ENCODE data around the gene CD19.

The CD19 gene

GRCh38 chr16:28981517-28981916 lies 49.7 kb downstream of the CD19 start:
- peak; percentile 94 for TF ChIP-seq CTCF (IDR thresholded peaks at IDR 0.05; ENCODE audit: low read depth, low read length)
- TF ChIP-seq POLR2A (IDR thresholded peaks at IDR 0.05; ENCODE audit: extremely low read depth, insufficient read length): no peak
- TF ChIP-seq MYC (IDR thresholded peaks at IDR 0.05; ENCODE audit: low read depth, low read length): no peak
- H3K4me3 ChIP-seq (ENCODE audit: low read depth, low read length): no peak overlapping the region
- DNase-seq (ENCODE audit: low read depth): peak; percentile 69

GRCh38 chr16:28982418-28982817 lies 50.6 kb downstream of the CD19 start:
- DNase-seq (ENCODE audit: low read depth): no peak
- no peak for TF ChIP-seq MAX (IDR thresholded peaks at IDR 0.05; ENCODE audit: low read depth, low read length)
- no peak overlapping the region for H3K4me3 ChIP-seq (ENCODE audit: low read depth, low read length)

- DNase-seq (ENCODE audit: low read depth): no peak
- H3K4me3 ChIP-seq (ENCODE audit: low read depth, low read length): peak overlapping the region; percentile 69
- no peak for TF ChIP-seq MAX (IDR thresholded peaks at IDR 0.05; ENCODE audit: low read depth, low read length)
- TF ChIP-seq POLR2A (IDR thresholded peaks at IDR 0.05; ENCODE audit: extremely low read depth, insufficient read length): no peak
Measured at GRCh38 chr16:28982949-28983348, 51.2 kb downstream of the CD19 start.

- DNase-seq (ENCODE audit: low read depth): peak; percentile 81
- H3K4me3 ChIP-seq (ENCODE audit: low read depth, low read length): peak overlapping the region; percentile 69
Measured at GRCh38 chr16:28983644-28984043, 51.9 kb downstream of the CD19 start.

GRCh38 chr16:28984091-28984490 lies 52.3 kb downstream of the CD19 start:
- peak overlapping the region; percentile 69 for H3K4me3 ChIP-seq (ENCODE audit: low read depth, low read length)
- no peak for DNase-seq (ENCODE audit: low read depth)
- TF ChIP-seq CTCF (IDR thresholded peaks at IDR 0.05; ENCODE audit: low read depth, low read length) (no peak), MAX (IDR thresholded peaks at IDR 0.05; ENCODE audit: low read depth, low read length) (no peak), POLR2A (IDR thresholded peaks at IDR 0.05; ENCODE audit: extremely low read depth, insufficient read length) (no peak), MYC (IDR thresholded peaks at IDR 0.05; ENCODE audit: low read depth, low read length) (no peak)

More at GRCh38 chr16:28983644-28984043, 51.9 kb downstream of the CD19 start:
- TF ChIP-seq POLR2A (IDR thresholded peaks at IDR 0.05; ENCODE audit: extremely low read depth, insufficient read length) (no peak), MYC (IDR thresholded peaks at IDR 0.05; ENCODE audit: low read depth, low read length) (no peak), CTCF (IDR thresholded peaks at IDR 0.05; ENCODE audit: low read depth, low read length) (no peak), MAX (IDR thresholded peaks at IDR 0.05; ENCODE audit: low read depth, low read length) (no peak)

- peak; percentile 90 for DNase-seq (ENCODE audit: low read depth)
- no peak for TF ChIP-seq CTCF (IDR thresholded peaks at IDR 0.05; ENCODE audit: low read depth, low read length)
- peak; percentile 25; the same call in 1 of the 2 replicates for TF ChIP-seq MAX (IDR thresholded peaks at IDR 0.05; ENCODE audit: low read depth, low read length)
- TF ChIP-seq MYC (IDR thresholded peaks at IDR 0.05; ENCODE audit: low read depth, low read length): no peak; the same call in 1 of the 2 replicates
- TF ChIP-seq POLR2A (IDR thresholded peaks at IDR 0.05; ENCODE audit: extremely low read depth, insufficient read length): peak; percentile 52
- peak within 1 kb of the TSS; percentile 69 for H3K4me3 ChIP-seq (ENCODE audit: low read depth, low read length)
Measured at GRCh38 chr16:28984619-28985135, 52.9 kb downstream of the CD19 start, which contains the start of gene LAT. Gene LAT, plus strand, starts transcription at chr16:28985052. Its CDS starts 366 bp downstream, at chr16:28985418.

All from NB4 (cell line).